RCC 7860 (cell line): ENCODE data around the gene FKBP9.
A peak's percentile ranks its signal among the peaks of the same experiment; 100 is the strongest.
"Not testable (repeated sequence)": the region's sequence is repeated elsewhere in the genome, so short reads cannot be mapped to it uniquely, and the experiment has no call there.

Experiments used
- DNase-seq: peaks from one replicate; pipeline ENCODE4 v3.0.0-alpha.2; 2015; ENCODE audit warnings: low spot score
- FAIRE-seq: peaks from 2 replicates; lab custom pipeline; 2012; peaks lifted over from hg19 to GRCh38; lab: Jason Lieb, UNC

The FKBP9 gene

DNA sequence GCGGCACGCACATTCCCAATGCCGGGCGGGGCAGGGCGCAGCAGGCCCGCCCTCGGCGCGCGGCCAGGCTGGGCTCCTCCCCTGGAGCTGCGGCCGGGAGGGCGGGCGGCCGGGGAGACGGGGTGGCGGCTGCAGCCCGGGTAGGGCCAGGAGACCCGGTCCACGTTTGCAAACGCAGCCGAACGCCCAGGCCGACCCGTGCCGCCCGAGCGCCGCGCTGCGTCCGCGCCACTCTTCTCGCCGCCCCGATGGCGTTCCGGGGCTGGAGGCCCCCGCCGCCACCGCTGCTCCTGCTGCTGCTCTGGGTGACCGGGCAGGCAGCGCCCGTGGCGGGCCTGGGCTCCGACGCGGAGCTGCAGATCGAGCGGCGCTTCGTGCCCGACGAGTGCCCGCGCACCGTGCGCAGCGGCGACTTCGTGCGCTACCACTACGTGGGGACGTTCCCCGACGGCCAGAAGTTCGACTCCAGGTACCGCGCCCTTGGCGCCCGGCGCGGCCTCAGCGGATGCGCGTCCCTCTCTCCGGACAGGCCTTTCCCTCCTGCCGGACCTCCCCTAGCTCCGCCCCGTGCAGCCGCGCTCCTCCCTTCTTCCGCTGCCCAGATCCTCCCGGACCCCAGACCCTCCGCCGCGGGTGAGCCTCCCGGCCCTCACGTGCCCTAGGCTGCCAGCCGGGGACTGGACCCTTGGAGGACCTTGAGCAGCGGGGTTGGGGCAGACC lies at the start of gene FKBP9:
Gene FKBP9 (plus strand): TSS at position 115 of the 720 bp plus-strand sequence. CDS start 134 bp downstream, at position 249.
- FAIRE-seq, result no peak
- peak; percentile 64 for DNase-seq

DNA sequence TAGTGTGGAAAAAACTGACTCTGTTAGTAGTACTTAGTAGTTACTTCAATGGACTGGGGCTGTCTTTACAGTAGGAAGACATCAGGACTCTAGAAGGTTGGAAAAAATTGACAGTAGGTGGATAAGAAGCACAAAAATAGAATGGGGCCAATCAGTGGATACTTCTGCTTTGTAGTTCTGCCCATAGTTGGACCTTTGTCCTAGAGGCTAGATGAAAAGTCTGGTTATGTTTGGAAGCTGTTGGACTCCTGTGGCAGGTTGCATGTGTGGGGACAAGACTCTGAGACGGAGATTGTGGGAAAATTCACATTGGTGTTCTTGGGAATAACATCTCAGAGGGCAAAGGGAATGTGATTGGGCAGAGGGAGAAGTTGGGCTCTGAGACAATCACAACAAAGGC lies 47.0 kb upstream of the FKBP9 start:
- no peak for FAIRE-seq
- no peak for DNase-seq

DNA sequence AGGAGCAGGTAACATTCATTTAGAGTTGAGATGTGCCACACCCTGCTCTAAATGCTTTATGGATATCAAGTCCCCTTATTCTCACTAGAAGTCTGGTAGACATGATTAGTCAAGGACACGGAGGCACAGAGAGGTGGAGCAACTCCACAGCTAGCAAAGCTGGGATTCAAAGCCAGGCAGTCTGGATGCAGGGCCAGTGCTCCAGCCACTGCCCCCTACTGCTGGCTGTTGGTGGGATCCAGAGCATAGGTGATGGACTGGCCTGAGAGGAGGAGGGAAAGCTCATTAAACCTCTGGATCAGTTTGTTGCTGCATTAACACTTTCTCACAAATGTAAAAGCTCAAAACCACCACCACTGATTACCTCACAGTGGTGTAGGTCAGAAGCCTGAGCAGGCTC lies 43.1 kb upstream of the FKBP9 start:
- no peak for FAIRE-seq
- DNase-seq, result no peak

GRCh38 chr7:32915041-32915536 lies 42.2 kb upstream of the FKBP9 start:
- FAIRE-seq (no peak), DNase-seq (no peak)

- no peak for FAIRE-seq
- DNase-seq, result no peak
These were observed 41.2 kb upstream of the FKBP9 start for GRCh38 chr7:32916006-32916405.

- FAIRE-seq, DNase-seq: not testable (repeated sequence)
These were observed 40.2 kb upstream of the FKBP9 start for GRCh38 chr7:32916994-32917393.

DNA sequence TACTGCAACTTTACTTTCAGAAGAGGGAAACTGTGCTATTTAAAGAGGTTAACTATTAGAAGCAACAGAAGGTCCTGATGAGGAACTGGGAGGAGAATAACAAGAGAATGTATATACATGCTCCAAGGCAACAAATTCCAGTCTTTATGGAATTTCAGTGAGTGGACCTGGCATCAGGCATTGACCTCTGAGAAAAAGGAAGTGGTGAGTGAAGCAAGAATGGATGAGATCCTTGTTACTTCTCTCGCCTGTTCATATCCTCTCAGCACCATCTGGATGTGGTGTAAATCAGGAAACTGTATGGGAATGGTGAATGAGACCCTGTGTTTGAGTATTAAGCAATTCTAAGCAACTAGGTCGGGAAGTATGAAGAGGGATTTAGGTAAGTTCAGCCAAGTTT lies 35.3 kb upstream of the FKBP9 start:
- DNase-seq, result no peak
- no peak for FAIRE-seq

GRCh38 chr7:32928785-32929298 lies 28.4 kb upstream of the FKBP9 start:
- FAIRE-seq, result no peak
- no peak for DNase-seq

DNA sequence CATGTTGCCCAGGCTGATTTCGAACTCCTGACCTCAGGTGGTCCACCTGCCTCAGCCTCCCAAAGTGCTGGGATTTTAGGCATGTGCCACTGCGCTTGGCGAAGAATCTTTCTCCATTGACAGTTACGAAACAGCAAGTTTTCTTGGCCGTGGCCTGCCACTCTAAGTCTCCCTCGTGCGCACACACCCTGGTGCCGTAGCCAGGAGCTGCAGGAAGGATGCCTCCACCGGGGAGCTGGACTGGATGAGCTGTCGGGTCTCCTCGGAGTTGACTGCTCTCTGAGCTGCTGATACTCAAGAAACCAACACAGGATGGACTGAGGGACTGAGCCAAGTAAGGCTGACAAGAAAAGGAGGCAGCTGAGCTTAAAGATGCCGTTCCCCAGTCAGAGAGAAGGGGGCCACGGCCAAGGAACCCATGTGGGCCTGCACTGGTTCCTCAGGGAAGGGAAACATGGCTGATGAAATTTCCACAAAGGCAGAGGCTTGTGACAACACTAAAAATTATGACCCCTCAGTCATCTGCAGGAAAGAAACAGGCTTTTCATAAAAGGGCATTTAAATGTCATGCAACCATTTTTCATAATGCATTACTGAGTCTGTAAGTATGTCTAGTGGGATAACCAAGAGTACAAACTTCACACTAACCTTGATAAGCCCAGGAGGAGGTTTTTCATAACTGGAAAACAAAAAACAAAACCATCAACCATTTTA lies 27.7 kb upstream of the FKBP9 start:
- FAIRE-seq (no peak), DNase-seq (no peak)

GRCh38 chr7:32930378-32930777 lies 26.9 kb upstream of the FKBP9 start:
- DNase-seq, result no peak
- FAIRE-seq, result no peak

- no peak for FAIRE-seq
- no peak for DNase-seq
These were observed 21.7 kb upstream of the FKBP9 start for GRCh38 chr7:32935558-32935957.

- DNase-seq, result no peak
These were observed 20.6 kb upstream of the FKBP9 start for GRCh38 chr7:32936689-32937088.

DNA sequence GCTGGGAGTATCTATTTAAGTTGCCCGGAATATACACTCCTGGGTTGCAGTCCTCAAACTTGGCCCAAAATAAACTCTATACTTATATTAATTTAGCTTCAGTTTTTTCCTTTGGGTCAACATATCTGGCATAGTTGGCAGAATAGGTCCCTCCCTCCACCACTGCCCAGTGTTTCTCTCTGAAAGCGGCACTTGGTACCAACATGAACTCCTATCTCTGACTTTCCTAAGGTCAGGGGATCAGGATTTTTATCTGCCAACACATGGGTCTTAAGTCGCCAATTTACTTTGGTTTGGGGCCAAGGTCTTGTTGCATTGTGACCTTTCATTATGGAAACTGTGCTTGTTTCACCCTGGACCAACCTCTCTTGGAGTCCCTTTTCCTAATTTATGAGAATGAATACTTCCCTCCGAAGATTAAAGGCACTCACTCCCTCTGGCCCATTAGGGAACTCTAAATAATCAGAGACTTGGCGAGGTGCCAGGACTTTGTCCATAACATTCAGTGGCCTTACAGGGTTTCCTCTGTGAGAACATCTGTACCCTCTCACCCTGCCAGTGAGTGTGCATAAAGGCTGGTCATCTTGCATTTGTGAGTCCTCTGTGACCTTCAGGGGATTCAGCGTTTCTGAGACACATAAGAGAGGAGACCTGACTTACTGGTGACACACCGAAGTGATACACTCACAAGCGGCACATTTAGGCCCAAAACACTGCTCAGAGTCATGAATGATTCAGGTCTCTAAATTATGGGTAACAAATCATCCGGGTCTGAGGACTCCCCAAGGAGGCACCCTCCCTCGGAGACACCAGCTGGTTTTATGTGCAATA lies 19.7 kb upstream of the FKBP9 start:
- FAIRE-seq (no peak), DNase-seq (no peak)

More at GRCh38 chr7:32936689-32937088, 20.6 kb upstream of the FKBP9 start:
- no peak for FAIRE-seq

GRCh38 chr7:32941181-32941580 lies 16.1 kb upstream of the FKBP9 start:
- FAIRE-seq, result no peak
- DNase-seq, result no peak

DNA sequence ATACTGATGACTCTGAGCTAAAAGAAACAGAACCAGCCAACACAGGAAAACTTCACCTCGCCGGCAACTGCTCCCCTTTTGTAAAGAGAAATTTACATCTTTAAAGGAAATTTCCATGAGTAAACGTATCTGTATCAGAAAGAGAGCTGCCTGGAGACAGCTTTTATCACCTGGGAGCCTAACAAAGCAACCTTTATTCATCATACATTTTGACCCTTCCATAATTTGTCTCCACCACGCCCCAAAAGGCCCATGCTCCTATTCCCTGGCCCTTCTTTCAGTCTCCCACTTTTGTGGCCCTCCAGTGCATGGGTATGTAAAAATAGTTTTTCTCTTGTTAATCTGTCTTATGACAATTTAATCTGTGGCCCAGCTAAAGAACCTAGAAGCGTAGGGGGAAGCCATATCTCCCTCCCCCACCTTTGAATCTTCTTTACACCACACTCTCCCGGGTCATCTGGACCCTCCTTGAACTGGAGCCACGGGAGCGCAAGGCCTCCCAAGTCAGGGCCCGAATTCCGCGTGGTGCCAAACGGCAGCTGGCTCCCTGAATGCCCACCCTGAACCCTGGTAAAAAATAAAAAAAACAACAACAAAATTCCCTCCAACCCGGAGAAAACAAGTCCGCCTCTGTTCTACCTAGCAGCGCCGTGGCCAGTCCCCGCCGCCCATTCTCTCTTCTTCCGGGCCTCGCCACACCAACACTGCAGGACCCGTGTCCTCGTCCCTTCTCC lies 15.4 kb upstream of the FKBP9 start:
- DNase-seq, result no peak
- no peak for FAIRE-seq

- DNase-seq (peak; percentile 62), FAIRE-seq (no peak)
These were observed 14.6 kb upstream of the FKBP9 start for GRCh38 chr7:32942415-32943251.

DNA sequence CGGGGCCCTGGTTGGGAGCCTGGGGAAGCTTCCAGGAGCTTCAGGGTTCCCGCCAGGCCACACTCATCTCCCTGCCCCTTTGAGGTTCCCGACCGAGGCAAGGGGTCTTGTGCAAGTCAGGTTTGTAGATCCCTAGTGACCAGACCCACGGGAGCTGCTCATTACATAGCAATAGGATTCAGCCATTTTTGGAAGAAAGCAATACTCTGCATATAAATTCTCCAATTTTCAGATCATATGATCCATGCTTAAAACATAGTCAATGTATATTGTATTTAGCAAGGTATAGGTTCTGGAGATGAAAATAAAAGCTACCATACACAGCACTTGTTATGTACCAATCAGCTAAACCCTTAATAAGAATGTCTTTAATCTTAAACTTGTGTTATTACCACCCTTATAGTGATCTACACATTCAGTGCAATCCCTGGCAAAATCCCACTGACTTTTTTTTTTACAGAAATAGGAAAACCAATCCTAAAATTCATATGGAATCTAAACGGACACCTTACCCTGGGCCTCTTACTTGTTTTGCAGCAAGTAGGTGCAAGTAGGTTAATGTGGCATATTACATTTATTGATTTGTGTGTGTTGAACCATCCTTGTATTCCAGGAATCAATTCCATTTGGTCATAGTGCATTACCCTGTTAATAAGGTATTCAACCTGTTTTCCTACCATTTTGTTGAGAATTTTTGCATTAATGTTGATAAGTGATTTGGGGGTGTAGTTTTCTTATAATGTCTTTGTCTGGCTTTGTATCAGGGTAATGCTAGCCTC lies 13.8 kb upstream of the FKBP9 start:
- FAIRE-seq, result no peak
- DNase-seq, result no peak

DNA sequence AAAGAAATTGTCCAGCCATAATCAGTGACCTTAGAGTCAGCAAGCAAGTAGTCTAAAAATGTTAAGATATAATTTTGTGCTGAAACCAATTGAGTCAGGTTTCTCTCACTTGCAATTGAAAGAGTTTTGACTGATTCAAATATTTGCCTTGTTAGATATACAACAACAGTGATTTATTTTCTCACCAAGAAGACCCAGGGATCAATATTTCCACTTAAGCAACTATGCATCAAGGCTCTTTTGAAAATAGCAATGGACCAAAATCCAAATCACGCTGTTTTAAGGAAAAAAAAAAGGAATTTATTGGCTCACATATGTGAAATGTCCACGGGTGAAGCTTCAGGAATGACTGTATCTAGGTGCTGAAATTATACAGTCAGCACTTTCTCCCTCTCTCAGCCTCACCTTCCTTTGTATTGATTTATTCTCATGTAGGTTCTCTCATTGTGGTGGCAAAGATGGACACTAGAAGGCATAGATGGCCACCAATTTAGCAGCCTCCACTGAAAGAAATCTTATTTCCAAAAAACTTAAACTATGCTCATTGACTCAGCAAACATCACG lies 9.7 kb upstream of the FKBP9 start:
- no peak for FAIRE-seq
- no peak for DNase-seq
